Peyer's patch (tissue), 4 donors: Measurements from ENCODE around the gene IL22.

Source experiments
- POLR2A ChIP-seq, 2 donors: fragments of 450-650 bp; IDR thresholded peaks; one replicate each; pipeline ENCODE4 v1.5.1; 2017; ENCODE audit warnings: antibody characterized with exemption in 2 of 2, mild to moderate bottlenecking in 2 of 2, moderate library complexity in 2 of 2
- TF ChIP-seq, protein P1 (sequence below), 6 experiments: fragments of 450-650 bp in 4 of 6; fragments of 200-600 bp in 2 of 6; sonication (generic) in 1 of 6; IDR thresholded peaks; one replicate each; pipeline ENCODE4 v1.5.1; 2017 to 2019; ENCODE audit warnings: antibody characterized with exemption in 6 of 6, mild to moderate bottlenecking in 3 of 6, moderate library complexity in 1 of 6

DNA sequence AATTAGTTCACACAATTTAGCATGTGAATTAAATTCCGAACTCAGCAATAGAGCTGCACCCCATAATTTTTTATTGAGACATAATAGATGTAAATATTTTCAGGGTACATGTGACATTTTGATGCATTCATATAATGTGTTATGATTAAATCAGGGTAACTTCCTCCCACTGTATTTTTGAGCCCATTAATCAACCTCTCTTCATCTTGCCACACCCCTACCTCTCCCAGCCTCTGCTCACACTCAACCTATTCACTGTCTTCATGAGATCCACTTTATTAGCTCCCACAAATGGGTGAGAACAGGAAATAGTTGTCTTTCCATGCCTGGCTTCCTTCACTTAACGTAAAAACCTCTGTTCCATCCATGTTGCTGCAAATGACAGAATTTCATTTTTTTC, 42.5 kb downstream of the IL22 start:
- TF ChIP-seq, protein P1, sequence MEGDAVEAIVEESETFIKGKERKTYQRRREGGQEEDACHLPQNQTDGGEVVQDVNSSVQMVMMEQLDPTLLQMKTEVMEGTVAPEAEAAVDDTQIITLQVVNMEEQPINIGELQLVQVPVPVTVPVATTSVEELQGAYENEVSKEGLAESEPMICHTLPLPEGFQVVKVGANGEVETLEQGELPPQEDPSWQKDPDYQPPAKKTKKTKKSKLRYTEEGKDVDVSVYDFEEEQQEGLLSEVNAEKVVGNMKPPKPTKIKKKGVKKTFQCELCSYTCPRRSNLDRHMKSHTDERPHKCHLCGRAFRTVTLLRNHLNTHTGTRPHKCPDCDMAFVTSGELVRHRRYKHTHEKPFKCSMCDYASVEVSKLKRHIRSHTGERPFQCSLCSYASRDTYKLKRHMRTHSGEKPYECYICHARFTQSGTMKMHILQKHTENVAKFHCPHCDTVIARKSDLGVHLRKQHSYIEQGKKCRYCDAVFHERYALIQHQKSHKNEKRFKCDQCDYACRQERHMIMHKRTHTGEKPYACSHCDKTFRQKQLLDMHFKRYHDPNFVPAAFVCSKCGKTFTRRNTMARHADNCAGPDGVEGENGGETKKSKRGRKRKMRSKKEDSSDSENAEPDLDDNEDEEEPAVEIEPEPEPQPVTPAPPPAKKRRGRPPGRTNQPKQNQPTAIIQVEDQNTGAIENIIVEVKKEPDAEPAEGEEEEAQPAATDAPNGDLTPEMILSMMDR (IDR thresholded peaks at IDR 0.05): no peak
- no peak for TF ChIP-seq POLR2A (IDR thresholded peaks at IDR 0.05)
